ENCODE results near the gene RNASE13.

Gene RNASE13

DNA sequence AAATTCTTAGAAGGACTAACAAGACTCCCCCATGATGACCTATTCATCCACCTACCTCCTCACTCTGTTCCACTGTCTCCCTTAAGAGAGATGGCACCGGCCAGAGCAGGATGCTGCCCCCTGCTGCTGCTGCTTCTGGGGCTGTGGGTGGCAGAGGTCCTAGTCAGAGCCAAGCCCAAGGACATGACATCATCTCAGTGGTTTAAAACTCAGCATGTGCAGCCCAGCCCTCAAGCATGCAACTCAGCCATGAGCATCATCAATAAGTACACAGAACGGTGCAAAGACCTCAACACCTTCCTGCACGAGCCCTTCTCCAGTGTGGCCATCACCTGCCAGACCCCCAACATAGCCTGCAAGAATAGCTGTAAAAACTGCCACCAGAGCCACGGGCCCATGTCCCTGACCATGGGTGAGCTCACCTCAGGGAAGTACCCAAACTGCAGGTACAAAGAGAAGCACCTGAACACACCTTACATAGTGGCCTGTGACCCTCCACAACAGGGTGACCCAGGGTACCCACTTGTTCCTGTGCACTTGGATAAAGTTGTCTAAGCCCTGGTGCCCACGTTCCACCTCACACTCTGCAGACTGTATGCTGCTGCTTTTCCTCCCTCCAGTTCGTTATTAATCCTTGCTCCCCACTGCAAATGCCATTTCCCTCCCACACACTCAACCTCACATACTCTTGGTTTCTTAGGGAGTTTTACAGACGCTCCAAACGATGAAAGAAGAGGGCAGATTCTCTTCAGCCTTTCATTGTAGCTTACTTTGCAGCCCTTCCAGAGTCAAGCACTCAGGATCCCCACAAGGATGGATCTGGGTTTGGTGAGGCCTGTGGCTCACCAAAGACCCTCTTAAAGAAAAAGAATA, 23.4 kb upstream of the RNASE13 start, which contains the start of gene RNASE8:
Gene RNASE8 (plus strand): TSS at position 20 of the 873 bp plus-strand sequence. CDS start 71 bp downstream, at position 91.
- DNase-seq (ENCODE audit: low spot score), result no peak
- in situ Hi-C loops (cut with MboI; ENCODE audit: low pct_unique_long_range_greater_than_20kb, low sequenced_read_pairs, unreplicated experiment), result no loop called here
- no peak for TF ChIP-seq CTCF (IDR thresholded peaks at IDR 0.05; ENCODE audit: extremely low read depth, insufficient read depth, missing control alignments)

DNA sequence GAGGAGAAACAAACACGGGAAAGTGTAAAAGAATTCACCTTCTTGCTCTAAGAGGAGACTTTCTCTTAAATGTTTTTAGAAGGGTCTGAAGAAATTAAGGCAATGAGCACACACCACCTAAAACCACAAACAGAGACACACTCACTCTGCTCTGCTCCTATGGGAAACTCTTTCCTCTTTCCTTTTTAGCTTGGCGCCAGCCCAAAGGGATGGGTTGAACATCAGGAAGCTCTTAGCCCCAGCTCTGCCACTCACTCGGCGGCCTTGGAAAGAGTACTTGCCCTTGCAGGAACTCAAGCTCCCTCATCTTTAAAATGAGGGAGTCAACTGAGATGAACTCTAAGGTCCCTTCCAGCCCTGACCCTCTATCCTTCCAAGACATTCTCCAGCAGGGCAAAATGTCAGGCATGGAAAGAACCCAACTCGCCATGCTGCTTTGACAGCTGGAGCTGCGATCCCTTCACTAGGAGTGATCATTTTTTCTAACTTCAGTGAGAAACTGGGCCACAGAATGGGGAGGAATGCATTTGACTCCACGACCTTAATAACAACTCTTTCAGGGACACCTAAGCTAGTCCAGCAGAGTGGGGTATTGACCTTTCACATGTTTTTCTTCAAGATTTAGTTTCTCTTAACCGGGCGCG, 22.0 kb upstream of the RNASE13 start:
- no peak for TF ChIP-seq CTCF (IDR thresholded peaks at IDR 0.05; ENCODE audit: extremely low read depth, insufficient read depth, missing control alignments)
- in situ Hi-C loops (cut with MboI; ENCODE audit: low pct_unique_long_range_greater_than_20kb, low sequenced_read_pairs, unreplicated experiment), result no loop called here
- no peak for DNase-seq (ENCODE audit: low spot score)

GRCh38 chr14:21055432-21056117, 21.0 kb upstream of the RNASE13 start:
- in situ Hi-C loops (cut with MboI; ENCODE audit: low pct_unique_long_range_greater_than_20kb, low sequenced_read_pairs, unreplicated experiment), result no loop called here
- no peak for TF ChIP-seq CTCF (IDR thresholded peaks at IDR 0.05; ENCODE audit: extremely low read depth, insufficient read depth, missing control alignments)

DNA sequence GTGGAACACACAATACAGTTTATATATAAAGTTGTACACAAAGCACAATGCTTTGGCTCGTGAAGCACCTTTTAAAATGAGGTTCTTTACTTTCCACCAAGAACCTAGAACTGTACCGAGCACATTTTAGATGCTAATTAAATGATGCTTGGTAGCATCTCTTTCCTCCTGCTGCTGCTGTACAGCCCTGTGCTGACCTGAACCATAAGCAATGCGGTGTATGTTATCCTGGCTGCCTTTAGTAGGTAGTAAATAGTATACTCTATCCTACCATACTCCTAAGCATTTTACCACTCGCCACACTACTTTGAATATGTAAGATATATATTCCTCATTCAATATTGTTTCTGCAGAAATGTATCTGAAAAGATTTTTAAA, 20.1 kb upstream of the RNASE13 start:
- in situ Hi-C loops (cut with MboI; ENCODE audit: low pct_unique_long_range_greater_than_20kb, low sequenced_read_pairs, unreplicated experiment), result no loop called here
- no peak for DNase-seq (ENCODE audit: low spot score)
- no peak for TF ChIP-seq CTCF (IDR thresholded peaks at IDR 0.05; ENCODE audit: extremely low read depth, insufficient read depth, missing control alignments)

More at GRCh38 chr14:21055432-21056117, 21.0 kb upstream of the RNASE13 start:
- DNase-seq (ENCODE audit: low spot score), result no peak

DNA sequence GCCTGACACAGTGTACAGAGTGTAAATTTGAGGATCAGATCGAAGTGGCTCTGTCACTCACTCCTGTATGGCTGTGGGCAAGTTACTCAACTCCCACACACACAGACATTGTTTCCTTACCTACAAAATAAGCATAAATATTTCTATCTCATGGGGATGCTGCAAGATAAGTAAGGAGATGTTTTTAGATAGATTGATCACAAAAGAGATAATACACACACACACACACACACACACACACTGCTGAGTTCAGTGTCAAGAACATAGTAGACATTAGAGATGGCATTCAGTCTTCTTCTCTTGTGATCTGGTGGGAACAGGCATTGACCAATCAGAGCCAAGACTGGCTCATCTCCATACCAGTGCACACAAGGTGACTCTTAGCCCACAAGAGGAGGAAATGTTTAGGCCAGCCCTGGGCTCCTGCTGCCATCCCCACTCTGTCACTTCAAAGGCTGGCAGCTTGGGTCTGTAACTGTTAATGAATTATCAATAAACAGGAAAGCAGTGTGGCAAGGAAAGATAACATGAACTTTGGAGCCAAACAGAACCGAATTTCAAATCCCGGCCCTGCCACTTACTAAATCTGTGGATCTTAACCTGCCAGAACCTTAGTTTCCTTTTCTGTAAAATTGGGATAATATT, 19.6 kb upstream of the RNASE13 start:
- TF ChIP-seq CTCF (IDR thresholded peaks at IDR 0.05; ENCODE audit: extremely low read depth, insufficient read depth, missing control alignments), result no peak
- no peak for DNase-seq (ENCODE audit: low spot score)
- in situ Hi-C loops (cut with MboI; ENCODE audit: low pct_unique_long_range_greater_than_20kb, low sequenced_read_pairs, unreplicated experiment), result no loop called here
